HepG2 (cell line): ENCODE data around the gene GRB7. TPM values are rescaled to one million over a fixed set of nuclear protein-coding genes. Genes with fewer than 3 reads are reported as not detected.

Experiments used
- MIER3 ChIP-seq: IDR thresholded peaks from 2 replicates; pipeline ENCODE4 v1.6.1; 2016; ENCODE audit warnings: missing compliant biosample characterization, borderline replicate concordance
- MZF1 ChIP-seq: sonication (generic); formaldehyde crosslinking; IDR thresholded peaks from 2 replicates; pipeline ENCODE4 v1.8.1; 2023; ENCODE audit warnings: mild to moderate bottlenecking, missing genetic modification reagents, borderline replicate concordance
- PREB ChIP-seq: sonication (generic); formaldehyde crosslinking; IDR thresholded peaks from 2 replicates; pipeline ENCODE4 v1.4.0; 2020; ENCODE audit warnings: missing genetic modification reagents
- SCMH1 ChIP-seq: sonication (generic); formaldehyde crosslinking; IDR thresholded peaks from 2 replicates; pipeline ENCODE4 v1.9.0; 2021; ENCODE audit warnings: missing genetic modification reagents, mild to moderate bottlenecking, borderline replicate concordance
- YY1 ChIP-seq: IDR thresholded peaks from 2 replicates; pipeline ENCODE4 v1.6.1; 2011; ENCODE audit warnings: low read length, low read depth, moderate library complexity, mild to moderate bottlenecking; ENCODE audit not compliant: insufficient read depth, insufficient replicate concordance
- ZMYM2 ChIP-seq: sonication (generic); formaldehyde crosslinking; IDR thresholded peaks from 2 replicates; pipeline ENCODE4 v1.8.0; 2022; ENCODE audit warnings: mild to moderate bottlenecking, missing genetic modification reagents
- ZNF143 ChIP-seq: sonication (generic); formaldehyde crosslinking; IDR thresholded peaks from 2 replicates; pipeline ENCODE4 v1.4.0; 2020; ENCODE audit warnings: missing genetic modification reagents
- ZNF543 ChIP-seq: sonication (generic); formaldehyde crosslinking; IDR thresholded peaks from 2 replicates; pipeline ENCODE4 v1.4.0; 2020; ENCODE audit warnings: mild to moderate bottlenecking, missing genetic modification reagents
- ZSCAN21 ChIP-seq: sonication (generic); formaldehyde crosslinking; IDR thresholded peaks from 2 replicates; pipeline ENCODE4 v1.8.0; 2022; ENCODE audit warnings: mild to moderate bottlenecking, missing genetic modification reagents, moderate library complexity, borderline replicate concordance
- polyA plus RNA-seq, 8 experiments: library from polyadenylated mRNA; depleted of rRNA in 3 of 8; stranded (reverse) in 7 of 8; unstranded in 1 of 8; fragments of >200 nt; fragmentation: Illumina TruSeq in 4 of 8; extraction: Trizol in 4 of 8; gene quantifications; 2 replicates each; pipeline versions ENCODE4 v1.2.1 to v1.2.3, GENCODE V29; 2011 to 2016; ENCODE audit warnings: low read depth in 4 of 8, missing spikeins in 1 of 8, mixed read lengths in 1 of 8; ENCODE audit not compliant: insufficient read depth in 1 of 8
- total RNA-seq, 5 experiments: library from RNA; depleted of rRNA; stranded (reverse); fragments of >200 nt; fragmentation: Illumina TruSeq; extraction: Trizol; gene quantifications; 2 replicates each; pipeline ENCODE4 v1.2.3, GENCODE V29; 2016; ENCODE audit warnings: low read depth in 1 of 5
- TF ChIP-seq, protein P1 (sequence below): IDR thresholded peaks from 2 replicates; pipeline ENCODE4 v1.6.1; 2016; ENCODE audit warnings: low read depth, missing genetic modification reagents, missing compliant biosample characterization
- TF ChIP-seq, protein P2 (sequence below): sonication (generic); formaldehyde crosslinking; conservative IDR thresholded peaks from 2 replicates; pipeline ENCODE4 v1.4.0; 2020; ENCODE audit warnings: mild to moderate bottlenecking, missing genetic modification reagents, moderate library complexity

Gene GRB7
- total and polyA plus RNA-seq, 2 of the 13 experiments (the other 11 are each of a cell fraction or from before 2014, with no cell fraction given), result 60.2 to 77.7 TPM

DNA sequence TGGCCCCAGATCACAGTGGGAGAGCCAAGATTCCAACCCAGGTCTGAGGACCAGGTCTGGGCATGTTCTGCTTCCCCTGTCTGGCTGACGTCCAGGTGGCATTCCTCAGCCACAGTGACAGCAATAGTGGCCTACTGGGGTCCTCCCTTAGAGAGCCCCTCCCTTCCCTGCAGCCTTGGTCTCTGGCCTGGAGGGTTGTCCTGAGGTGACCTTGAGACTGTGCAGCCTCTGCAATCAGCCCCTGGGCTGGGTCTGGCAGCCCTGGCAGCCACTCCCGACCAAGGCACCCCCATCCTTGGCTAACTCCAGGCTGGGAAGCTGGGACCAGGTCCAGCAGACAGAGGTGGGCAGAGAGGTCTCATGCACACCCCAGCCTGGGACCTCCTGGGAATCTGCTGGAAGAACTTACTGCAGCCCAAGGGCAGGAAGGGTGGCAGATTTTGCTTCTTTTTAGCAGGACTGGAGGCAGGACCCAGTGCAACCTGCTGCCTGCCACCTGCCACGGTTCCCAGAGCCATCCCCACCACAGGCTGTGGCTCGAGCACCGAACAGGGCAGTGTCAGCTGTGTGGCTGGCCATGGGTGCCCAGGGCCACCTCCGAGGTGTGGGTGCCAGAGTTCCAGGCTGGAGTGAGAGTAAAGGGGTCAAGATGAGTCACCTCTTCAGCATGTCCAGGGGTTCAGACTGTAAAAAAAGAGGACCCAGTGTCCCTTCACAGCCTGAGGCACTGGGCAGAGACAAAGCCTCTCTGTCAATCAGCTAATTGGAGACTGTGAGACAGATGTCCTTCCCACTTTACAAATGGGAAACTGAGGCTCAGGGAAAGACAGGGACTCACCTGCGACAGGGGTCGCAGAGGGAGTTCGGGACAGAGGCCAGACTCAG lies 12.6 kb downstream of the GRB7 start (continued):
- TF ChIP-seq MIER3 (0 out of 2 replicates have a peak, but pooled peaks have one; percentile 11), MZF1 (no peak), ZNF543 (CRISPR knock-in tag) (no peak), ZNF143 (CRISPR knock-in tag) (no peak), YY1 (no peak), ZMYM2 (CRISPR knock-in tag) (peak; percentile 54; the same call in 1 of the 2 replicates), ZSCAN21 (no peak), SCMH1 (CRISPR knock-in tag) (no peak), PREB (CRISPR knock-in tag) (no peak)
- TF ChIP-seq, protein P1, sequence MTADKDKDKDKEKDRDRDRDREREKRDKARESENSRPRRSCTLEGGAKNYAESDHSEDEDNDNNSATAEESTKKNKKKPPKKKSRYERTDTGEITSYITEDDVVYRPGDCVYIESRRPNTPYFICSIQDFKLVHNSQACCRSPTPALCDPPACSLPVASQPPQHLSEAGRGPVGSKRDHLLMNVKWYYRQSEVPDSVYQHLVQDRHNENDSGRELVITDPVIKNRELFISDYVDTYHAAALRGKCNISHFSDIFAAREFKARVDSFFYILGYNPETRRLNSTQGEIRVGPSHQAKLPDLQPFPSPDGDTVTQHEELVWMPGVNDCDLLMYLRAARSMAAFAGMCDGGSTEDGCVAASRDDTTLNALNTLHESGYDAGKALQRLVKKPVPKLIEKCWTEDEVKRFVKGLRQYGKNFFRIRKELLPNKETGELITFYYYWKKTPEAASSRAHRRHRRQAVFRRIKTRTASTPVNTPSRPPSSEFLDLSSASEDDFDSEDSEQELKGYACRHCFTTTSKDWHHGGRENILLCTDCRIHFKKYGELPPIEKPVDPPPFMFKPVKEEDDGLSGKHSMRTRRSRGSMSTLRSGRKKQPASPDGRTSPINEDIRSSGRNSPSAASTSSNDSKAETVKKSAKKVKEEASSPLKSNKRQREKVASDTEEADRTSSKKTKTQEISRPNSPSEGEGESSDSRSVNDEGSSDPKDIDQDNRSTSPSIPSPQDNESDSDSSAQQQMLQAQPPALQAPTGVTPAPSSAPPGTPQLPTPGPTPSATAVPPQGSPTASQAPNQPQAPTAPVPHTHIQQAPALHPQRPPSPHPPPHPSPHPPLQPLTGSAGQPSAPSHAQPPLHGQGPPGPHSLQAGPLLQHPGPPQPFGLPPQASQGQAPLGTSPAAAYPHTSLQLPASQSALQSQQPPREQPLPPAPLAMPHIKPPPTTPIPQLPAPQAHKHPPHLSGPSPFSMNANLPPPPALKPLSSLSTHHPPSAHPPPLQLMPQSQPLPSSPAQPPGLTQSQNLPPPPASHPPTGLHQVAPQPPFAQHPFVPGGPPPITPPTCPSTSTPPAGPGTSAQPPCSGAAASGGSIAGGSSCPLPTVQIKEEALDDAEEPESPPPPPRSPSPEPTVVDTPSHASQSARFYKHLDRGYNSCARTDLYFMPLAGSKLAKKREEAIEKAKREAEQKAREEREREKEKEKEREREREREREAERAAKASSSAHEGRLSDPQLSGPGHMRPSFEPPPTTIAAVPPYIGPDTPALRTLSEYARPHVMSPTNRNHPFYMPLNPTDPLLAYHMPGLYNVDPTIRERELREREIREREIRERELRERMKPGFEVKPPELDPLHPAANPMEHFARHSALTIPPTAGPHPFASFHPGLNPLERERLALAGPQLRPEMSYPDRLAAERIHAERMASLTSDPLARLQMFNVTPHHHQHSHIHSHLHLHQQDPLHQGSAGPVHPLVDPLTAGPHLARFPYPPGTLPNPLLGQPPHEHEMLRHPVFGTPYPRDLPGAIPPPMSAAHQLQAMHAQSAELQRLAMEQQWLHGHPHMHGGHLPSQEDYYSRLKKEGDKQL (CRISPR knock-in tag), result no peak
- TF ChIP-seq, protein P2, sequence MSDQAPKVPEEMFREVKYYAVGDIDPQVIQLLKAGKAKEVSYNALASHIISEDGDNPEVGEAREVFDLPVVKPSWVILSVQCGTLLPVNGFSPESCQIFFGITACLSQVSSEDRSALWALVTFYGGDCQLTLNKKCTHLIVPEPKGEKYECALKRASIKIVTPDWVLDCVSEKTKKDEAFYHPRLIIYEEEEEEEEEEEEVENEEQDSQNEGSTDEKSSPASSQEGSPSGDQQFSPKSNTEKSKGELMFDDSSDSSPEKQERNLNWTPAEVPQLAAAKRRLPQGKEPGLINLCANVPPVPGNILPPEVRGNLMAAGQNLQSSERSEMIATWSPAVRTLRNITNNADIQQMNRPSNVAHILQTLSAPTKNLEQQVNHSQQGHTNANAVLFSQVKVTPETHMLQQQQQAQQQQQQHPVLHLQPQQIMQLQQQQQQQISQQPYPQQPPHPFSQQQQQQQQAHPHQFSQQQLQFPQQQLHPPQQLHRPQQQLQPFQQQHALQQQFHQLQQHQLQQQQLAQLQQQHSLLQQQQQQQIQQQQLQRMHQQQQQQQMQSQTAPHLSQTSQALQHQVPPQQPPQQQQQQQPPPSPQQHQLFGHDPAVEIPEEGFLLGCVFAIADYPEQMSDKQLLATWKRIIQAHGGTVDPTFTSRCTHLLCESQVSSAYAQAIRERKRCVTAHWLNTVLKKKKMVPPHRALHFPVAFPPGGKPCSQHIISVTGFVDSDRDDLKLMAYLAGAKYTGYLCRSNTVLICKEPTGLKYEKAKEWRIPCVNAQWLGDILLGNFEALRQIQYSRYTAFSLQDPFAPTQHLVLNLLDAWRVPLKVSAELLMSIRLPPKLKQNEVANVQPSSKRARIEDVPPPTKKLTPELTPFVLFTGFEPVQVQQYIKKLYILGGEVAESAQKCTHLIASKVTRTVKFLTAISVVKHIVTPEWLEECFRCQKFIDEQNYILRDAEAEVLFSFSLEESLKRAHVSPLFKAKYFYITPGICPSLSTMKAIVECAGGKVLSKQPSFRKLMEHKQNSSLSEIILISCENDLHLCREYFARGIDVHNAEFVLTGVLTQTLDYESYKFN (CRISPR knock-in tag), result peak; percentile 75
